ENCODE measurements around the gene PRICKLE1. TPM values are rescaled to one million over a fixed set of nuclear protein-coding genes. Genes with fewer than 3 reads are reported as not detected.

Gene PRICKLE1
- total and polyA plus RNA-seq, 2 experiments from 2014 or later, result 16.5 to 25.9 TPM

DNA sequence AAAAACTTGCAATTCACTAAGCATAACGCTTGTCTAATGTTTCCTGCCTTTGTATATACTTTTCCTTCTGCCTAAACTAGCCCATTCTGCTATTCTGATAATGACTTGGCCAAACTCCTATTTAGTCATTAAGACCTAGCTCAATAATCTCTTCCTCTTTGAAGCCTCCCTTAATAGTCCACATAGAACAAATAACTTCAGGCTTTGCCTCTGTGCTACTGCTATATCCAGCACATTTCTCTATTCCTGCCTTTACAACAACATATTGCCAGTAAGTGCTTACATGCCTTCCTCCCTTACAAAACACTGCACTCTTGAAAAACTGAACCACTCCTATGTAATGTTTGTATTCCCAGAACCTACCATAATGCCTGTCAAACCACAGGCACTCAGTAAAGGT is 13.8 kb downstream of the PRICKLE1 start:
- Histone ChIP-seq H3K4me2 (peak overlapping the region; percentile 42), H4K20me1 (ENCODE audit: insufficient read depth, poor library complexity, severe bottlenecking) (peaks cover 3% of the 10 kb centered on the region), H3K27me3 (no peaks in the 10 kb centered on the region), H3K9me3 (ENCODE audit: low read depth) (no peaks in the 10 kb centered on the region), H3K79me2 (peaks cover 97% of the 10 kb centered on the region), H3K4me3 (no peak overlapping the region), H3K9me2 (replicated peaks; ENCODE audit: insufficient read depth) (no peaks in the 10 kb centered on the region), H3K27ac (peak overlapping the region; percentile 48), H3K36me3 (replicated peaks; ENCODE audit: insufficient read depth, low read depth) (no peaks in the 10 kb centered on the region), H3K4me1 (ENCODE audit: insufficient read depth) (peaks cover 21% of the 10 kb centered on the region), H2AFZ (no peak overlapping the region)
- 44% methylated on average over 1 of the region's 1 CpG for WGBS (ENCODE audit: low lambda C conversion rate, missing lambda C conversion rate)
- no peak for TF ChIP-seq EZH2phosphoT487 (IDR thresholded peaks at IDR 0.05; ENCODE audit: low read depth, severe bottlenecking, unreplicated experiment)
- TF ChIP-seq, protein P1, sequence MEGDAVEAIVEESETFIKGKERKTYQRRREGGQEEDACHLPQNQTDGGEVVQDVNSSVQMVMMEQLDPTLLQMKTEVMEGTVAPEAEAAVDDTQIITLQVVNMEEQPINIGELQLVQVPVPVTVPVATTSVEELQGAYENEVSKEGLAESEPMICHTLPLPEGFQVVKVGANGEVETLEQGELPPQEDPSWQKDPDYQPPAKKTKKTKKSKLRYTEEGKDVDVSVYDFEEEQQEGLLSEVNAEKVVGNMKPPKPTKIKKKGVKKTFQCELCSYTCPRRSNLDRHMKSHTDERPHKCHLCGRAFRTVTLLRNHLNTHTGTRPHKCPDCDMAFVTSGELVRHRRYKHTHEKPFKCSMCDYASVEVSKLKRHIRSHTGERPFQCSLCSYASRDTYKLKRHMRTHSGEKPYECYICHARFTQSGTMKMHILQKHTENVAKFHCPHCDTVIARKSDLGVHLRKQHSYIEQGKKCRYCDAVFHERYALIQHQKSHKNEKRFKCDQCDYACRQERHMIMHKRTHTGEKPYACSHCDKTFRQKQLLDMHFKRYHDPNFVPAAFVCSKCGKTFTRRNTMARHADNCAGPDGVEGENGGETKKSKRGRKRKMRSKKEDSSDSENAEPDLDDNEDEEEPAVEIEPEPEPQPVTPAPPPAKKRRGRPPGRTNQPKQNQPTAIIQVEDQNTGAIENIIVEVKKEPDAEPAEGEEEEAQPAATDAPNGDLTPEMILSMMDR (IDR thresholded peaks at IDR 0.05; ENCODE audit: poor library complexity), result no peak
- TF ChIP-seq EZH2 (IDR thresholded peaks at IDR 0.05; ENCODE audit: borderline replicate concordance), result no peak
- DNase-seq (ENCODE audit: low spot score), result no peak

DNA sequence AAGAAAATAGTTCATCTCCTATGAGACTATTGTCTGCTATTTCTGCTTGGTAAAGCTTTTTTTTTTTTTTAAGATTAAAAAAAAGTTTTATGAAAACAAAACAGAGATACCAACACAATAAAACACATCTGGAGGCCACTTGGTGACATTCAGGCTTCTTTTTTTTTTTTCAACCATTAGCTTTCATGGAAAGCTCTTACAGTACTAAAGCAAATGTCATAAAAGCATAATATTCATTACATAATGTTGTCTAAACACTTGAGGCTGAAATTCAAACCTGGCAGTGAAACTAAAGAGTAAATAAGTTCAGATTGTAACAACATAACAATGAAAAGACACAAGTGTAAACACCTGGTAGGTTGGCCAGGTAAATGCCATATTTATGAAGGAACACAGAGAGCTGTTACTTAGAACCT is 14.7 kb downstream of the PRICKLE1 start:
- Histone ChIP-seq H3K9me2 (replicated peaks; ENCODE audit: insufficient read depth) (no peaks in the 10 kb centered on the region), H3K9me3 (ENCODE audit: low read depth) (no peaks in the 10 kb centered on the region), H3K27ac (peak overlapping the region; percentile 48), H3K27me3 (no peaks in the 10 kb centered on the region), H2AFZ (no peak overlapping the region), H3K4me1 (ENCODE audit: insufficient read depth) (peaks cover 21% of the 10 kb centered on the region), H3K4me2 (peak overlapping the region; percentile 42), H3K36me3 (replicated peaks; ENCODE audit: insufficient read depth, low read depth) (no peaks in the 10 kb centered on the region), H3K4me3 (no peak overlapping the region), H3K79me2 (peaks cover 95% of the 10 kb centered on the region), H4K20me1 (ENCODE audit: insufficient read depth, poor library complexity, severe bottlenecking) (peaks cover 7% of the 10 kb centered on the region)
- TF ChIP-seq EZH2phosphoT487 (IDR thresholded peaks at IDR 0.05; ENCODE audit: low read depth, severe bottlenecking, unreplicated experiment), result no peak
- DNase-seq (ENCODE audit: low spot score), result no peak

DNA sequence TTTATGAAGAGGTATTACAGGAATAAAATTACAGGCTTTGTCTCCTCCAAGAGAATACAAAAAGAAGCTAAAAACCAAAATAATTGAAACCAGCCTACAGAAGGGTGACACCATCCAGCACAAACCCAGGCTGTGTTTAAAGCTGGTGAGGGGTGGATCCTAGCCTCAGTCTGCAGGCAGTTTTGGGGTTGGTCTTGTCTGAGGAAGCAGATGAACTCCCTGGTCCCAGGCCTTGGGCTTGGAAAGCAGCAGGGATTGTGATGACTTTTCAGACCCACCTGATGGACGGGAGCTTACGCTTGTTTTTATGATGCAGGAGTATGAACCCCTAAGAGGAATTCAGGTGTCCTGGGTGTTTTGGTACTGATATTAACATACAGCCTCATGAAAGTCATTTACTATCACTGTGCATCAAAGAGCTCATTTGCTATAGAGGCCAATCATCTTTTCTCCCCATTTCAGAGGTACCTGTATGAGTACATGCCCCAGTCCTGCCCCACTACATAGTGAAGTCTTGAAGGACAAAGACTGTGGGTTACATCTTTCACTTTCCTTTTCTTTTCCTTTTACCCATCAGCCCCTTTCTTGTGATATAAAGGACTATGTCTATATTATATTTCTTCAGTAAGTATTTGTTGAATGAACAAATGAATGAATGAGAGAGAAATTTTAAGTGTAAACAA is 18.1 kb downstream of the PRICKLE1 start:
- no peaks in the 10 kb centered on the region for H3K27me3 ChIP-seq
- H2AFZ ChIP-seq, result no peak overlapping the region
- no peak overlapping the region for H3K27ac ChIP-seq
- peaks cover 85% of the 10 kb centered on the region for H3K79me2 ChIP-seq
- 83% methylated on average over 2 of the region's 2 CpGs for WGBS (ENCODE audit: low lambda C conversion rate, missing lambda C conversion rate)
- no peak overlapping the region for H3K4me2 ChIP-seq
- H3K4me3 ChIP-seq, result no peak overlapping the region
- H3K4me1 ChIP-seq (ENCODE audit: insufficient read depth), result peaks cover 17% of the 10 kb centered on the region
- no peaks in the 10 kb centered on the region for H3K36me3 ChIP-seq (replicated peaks; ENCODE audit: insufficient read depth, low read depth)
- H3K9me2 ChIP-seq (replicated peaks; ENCODE audit: insufficient read depth), result no peaks in the 10 kb centered on the region
- peaks cover 18% of the 10 kb centered on the region for H4K20me1 ChIP-seq (ENCODE audit: insufficient read depth, poor library complexity, severe bottlenecking)
- H3K9me3 ChIP-seq (ENCODE audit: low read depth), result no peaks in the 10 kb centered on the region
- no peak for TF ChIP-seq EZH2phosphoT487 (IDR thresholded peaks at IDR 0.05; ENCODE audit: low read depth, severe bottlenecking, unreplicated experiment)
- no peak for TF ChIP-seq EZH2 (IDR thresholded peaks at IDR 0.05; ENCODE audit: borderline replicate concordance)
- TF ChIP-seq, protein P1 (IDR thresholded peaks at IDR 0.05; ENCODE audit: poor library complexity), result no peak
- no peak for DNase-seq (ENCODE audit: low spot score)

DNA sequence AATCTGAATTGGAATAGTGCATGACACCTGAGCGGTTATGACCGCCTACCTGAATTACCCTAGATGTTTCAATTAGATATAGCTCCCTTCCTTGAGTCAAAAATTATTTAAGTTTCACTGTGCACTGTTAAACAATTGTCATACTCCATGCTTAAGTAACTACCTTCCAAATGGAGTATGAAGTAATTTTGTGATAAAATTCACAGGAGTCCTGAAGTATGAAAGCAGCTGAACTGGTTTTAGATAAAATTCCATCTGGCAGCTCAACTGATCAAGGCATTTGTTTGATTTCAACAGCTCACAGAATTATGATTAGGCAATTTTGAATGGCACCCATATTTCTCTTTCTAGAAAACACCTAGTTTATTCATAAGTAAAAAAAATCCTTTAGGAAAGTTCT is 19.5 kb downstream of the PRICKLE1 start:
- H2AFZ ChIP-seq, result no peak overlapping the region
- H3K4me3 ChIP-seq, result no peak overlapping the region
- H4K20me1 ChIP-seq (ENCODE audit: insufficient read depth, poor library complexity, severe bottlenecking), result peaks cover 24% of the 10 kb centered on the region
- no peaks in the 10 kb centered on the region for H3K36me3 ChIP-seq (replicated peaks; ENCODE audit: insufficient read depth, low read depth)
- H3K4me2 ChIP-seq, result no peak overlapping the region
- H3K9me2 ChIP-seq (replicated peaks; ENCODE audit: insufficient read depth), result no peaks in the 10 kb centered on the region
- peaks cover 3% of the 10 kb centered on the region for H3K4me1 ChIP-seq (ENCODE audit: insufficient read depth)
- H3K79me2 ChIP-seq, result peaks cover 83% of the 10 kb centered on the region
- 96% methylated on average over 2 of the region's 2 CpGs for WGBS (ENCODE audit: low lambda C conversion rate, missing lambda C conversion rate)
- TF ChIP-seq EZH2 (IDR thresholded peaks at IDR 0.05; ENCODE audit: borderline replicate concordance) (no peak), EZH2phosphoT487 (IDR thresholded peaks at IDR 0.05; ENCODE audit: low read depth, severe bottlenecking, unreplicated experiment) (no peak)
- TF ChIP-seq, protein P1 (IDR thresholded peaks at IDR 0.05; ENCODE audit: poor library complexity), result no peak
- DNase-seq (ENCODE audit: low spot score), result no peak
- H3K27ac ChIP-seq, result no peak overlapping the region
- no peaks in the 10 kb centered on the region for H3K27me3 ChIP-seq
- no peaks in the 10 kb centered on the region for H3K9me3 ChIP-seq (ENCODE audit: low read depth)

All from hepatocyte (in vitro differentiated cells).